NCI-H187 treated with DMSO at 0.1 percent for 48 hours (cell line): ENCODE data around the gene CLDN5.

Source experiments
- DNase-seq: peaks from one replicate; lab custom pipeline; 2025; lab: John Stamatoyannopoulos, UW

Gene CLDN5

GRCh38 chr22:19503869-19504268 is 20.3 kb downstream of the CLDN5 start:
- DNase-seq, result no peak

GRCh38 chr22:19503367-19503766 is 20.8 kb downstream of the CLDN5 start:
- DNase-seq, result no peak

- no peak for DNase-seq
Measured at GRCh38 chr22:19501897-19502447, 22.2 kb downstream of the CLDN5 start.

GRCh38 chr22:19499880-19500242 is 24.3 kb downstream of the CLDN5 start:
- no peak for DNase-seq

- no peak for DNase-seq
Measured at GRCh38 chr22:19499236-19499879, 24.9 kb downstream of the CLDN5 start.

GRCh38 chr22:19498866-19499190 is 25.4 kb downstream of the CLDN5 start:
- no peak for DNase-seq

- DNase-seq, result no peak
Measured at GRCh38 chr22:19498154-19498865, 25.9 kb downstream of the CLDN5 start.

- no peak for DNase-seq
Measured at GRCh38 chr22:19497245-19497644, 27.0 kb downstream of the CLDN5 start.

GRCh38 chr22:19496324-19496630 is 27.9 kb downstream of the CLDN5 start:
- no peak for DNase-seq

- no peak for DNase-seq
Measured at GRCh38 chr22:19495562-19496323, 28.5 kb downstream of the CLDN5 start.

GRCh38 chr22:19494676-19495173 is 29.5 kb downstream of the CLDN5 start:
- no peak for DNase-seq

- no peak for DNase-seq
Measured at GRCh38 chr22:19494001-19494560, 30.1 kb downstream of the CLDN5 start.

- no peak for DNase-seq
Measured at GRCh38 chr22:19492504-19493174, 31.6 kb downstream of the CLDN5 start.

GRCh38 chr22:19490628-19491230 is 33.5 kb downstream of the CLDN5 start:
- no peak for DNase-seq

GRCh38 chr22:19488884-19489843 is 35.0 kb downstream of the CLDN5 start:
- no peak for DNase-seq

GRCh38 chr22:19488285-19488684 is 35.9 kb downstream of the CLDN5 start:
- no peak for DNase-seq

- no peak for DNase-seq
Measured at GRCh38 chr22:19483481-19484244, 40.5 kb downstream of the CLDN5 start.

GRCh38 chr22:19482297-19482696 is 41.9 kb downstream of the CLDN5 start:
- DNase-seq, result no peak

GRCh38 chr22:19480789-19481188 is 43.4 kb downstream of the CLDN5 start:
- no peak for DNase-seq

GRCh38 chr22:19480173-19480568 is 44.0 kb downstream of the CLDN5 start:
- DNase-seq, result no peak
